Mucosa of descending colon (tissue), 3 donors: ENCODE measurements around the gene NECTIN2. TPM values are rescaled to one million over a fixed set of nuclear protein-coding genes. Genes with fewer than 3 reads are reported as not detected.

Experiments used
- ATAC-seq: fragments of 200-7000 bp; cut with Tn5 transposase; one replicate; pipeline ENCODE4 v1.9.1; 2020; ENCODE audit warnings: mild to moderate bottlenecking, moderate library complexity
- DNase-seq, 3 donors: peaks; one replicate each; pipeline ENCODE4 v3.0.0-alpha.2; 2020
- H3K36me3 ChIP-seq: fragments of 200-600 bp; one replicate; pipeline ENCODE4 v1.8.0; 2021; ENCODE audit warnings: low read depth, mild to moderate bottlenecking
- H3K4me1 ChIP-seq: fragments of 200-600 bp; one replicate; pipeline ENCODE4 v1.8.0; 2021; ENCODE audit warnings: low read depth, mild to moderate bottlenecking
- H3K4me3 ChIP-seq: fragments of 200-600 bp; one replicate; pipeline ENCODE4 v1.8.0; 2021; ENCODE audit warnings: mild to moderate bottlenecking
- H3K9me3 ChIP-seq: fragments of 200-600 bp; one replicate; pipeline ENCODE4 v1.8.0; 2021; ENCODE audit warnings: mild to moderate bottlenecking
- intact Hi-C, 2 donors: fragments of 100-400 bp; cut with DNase I in 1 of 2; cut with micrococcal nuclease in 1 of 2; formaldehyde crosslinking; loops; one replicate each; pipeline versions ENCODE4 v1.11.0 to v1.11.1; 2022; cut with DNase I, micrococcal nuclease
- total RNA-seq, 3 donors: library from RNA; stranded (reverse); fragmentation: NEBNext Ultra II Directional in 2 of 3; extraction: Animal tissue kit (Norgen Biotek cat#: 25700) in 2 of 3; gene quantifications; one replicate each; pipeline versions ENCODE4 v1.2.1 to v1.2.4, GENCODE V29; 2021 to 2023
- TF ChIP-seq, protein P1 (sequence below): fragments of 200-600 bp; IDR thresholded peaks from one replicate; pipeline ENCODE4 v1.8.0; 2022; ENCODE audit warnings: antibody characterized with exemption, mild to moderate bottlenecking
- donor health status: DM: no; HTN: no; CAD: no; lungs with moderate emphysema.
- donor health status: DM: no; HTN: no; CAD: no.
- donor health status: DM: no; HTN: yes; CAD: no.

The NECTIN2 gene
- total RNA-seq, 3 donors from 2014 or later = 65.3 to 109 (median 98.8) TPM

DNA sequence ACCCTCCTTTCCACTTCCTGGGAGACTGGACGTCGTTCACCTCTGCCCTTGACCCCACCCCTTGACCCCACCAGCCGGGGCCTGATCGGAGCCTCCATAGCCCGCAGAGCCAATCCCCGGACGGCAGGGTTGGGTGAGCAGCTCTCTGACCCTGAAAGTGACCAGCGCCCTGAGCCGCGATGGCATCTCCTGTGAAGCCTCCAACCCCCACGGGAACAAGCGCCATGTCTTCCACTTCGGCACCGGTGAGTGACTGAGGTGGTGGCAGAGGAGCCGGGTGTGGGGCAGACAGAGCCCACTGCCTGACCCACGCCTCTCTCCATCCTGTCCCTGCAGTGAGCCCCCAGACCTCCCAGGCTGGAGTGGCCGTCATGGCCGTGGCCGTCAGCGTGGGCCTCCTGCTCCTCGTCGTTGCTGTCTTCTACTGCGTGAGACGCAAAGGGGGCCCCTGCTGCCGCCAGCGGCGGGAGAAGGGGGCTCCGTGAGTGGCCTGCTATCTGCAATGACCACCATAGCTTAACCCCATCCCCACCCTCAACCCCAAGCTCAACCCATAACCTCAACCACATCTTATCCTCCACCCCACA, 26.8 kb upstream of the NECTIN2 start:
- no peaks in the 10 kb centered on the region for H3K9me3 ChIP-seq
- no peak overlapping the region for H3K4me3 ChIP-seq
- intact Hi-C loops = no loop called here
- ATAC-seq (no peak), DNase-seq (no peak)
- H3K4me1 ChIP-seq = peaks cover 8% of the 10 kb centered on the region
- H3K36me3 ChIP-seq = no peaks in the 10 kb centered on the region
- TF ChIP-seq, protein P1, sequence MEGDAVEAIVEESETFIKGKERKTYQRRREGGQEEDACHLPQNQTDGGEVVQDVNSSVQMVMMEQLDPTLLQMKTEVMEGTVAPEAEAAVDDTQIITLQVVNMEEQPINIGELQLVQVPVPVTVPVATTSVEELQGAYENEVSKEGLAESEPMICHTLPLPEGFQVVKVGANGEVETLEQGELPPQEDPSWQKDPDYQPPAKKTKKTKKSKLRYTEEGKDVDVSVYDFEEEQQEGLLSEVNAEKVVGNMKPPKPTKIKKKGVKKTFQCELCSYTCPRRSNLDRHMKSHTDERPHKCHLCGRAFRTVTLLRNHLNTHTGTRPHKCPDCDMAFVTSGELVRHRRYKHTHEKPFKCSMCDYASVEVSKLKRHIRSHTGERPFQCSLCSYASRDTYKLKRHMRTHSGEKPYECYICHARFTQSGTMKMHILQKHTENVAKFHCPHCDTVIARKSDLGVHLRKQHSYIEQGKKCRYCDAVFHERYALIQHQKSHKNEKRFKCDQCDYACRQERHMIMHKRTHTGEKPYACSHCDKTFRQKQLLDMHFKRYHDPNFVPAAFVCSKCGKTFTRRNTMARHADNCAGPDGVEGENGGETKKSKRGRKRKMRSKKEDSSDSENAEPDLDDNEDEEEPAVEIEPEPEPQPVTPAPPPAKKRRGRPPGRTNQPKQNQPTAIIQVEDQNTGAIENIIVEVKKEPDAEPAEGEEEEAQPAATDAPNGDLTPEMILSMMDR = no peak

DNA sequence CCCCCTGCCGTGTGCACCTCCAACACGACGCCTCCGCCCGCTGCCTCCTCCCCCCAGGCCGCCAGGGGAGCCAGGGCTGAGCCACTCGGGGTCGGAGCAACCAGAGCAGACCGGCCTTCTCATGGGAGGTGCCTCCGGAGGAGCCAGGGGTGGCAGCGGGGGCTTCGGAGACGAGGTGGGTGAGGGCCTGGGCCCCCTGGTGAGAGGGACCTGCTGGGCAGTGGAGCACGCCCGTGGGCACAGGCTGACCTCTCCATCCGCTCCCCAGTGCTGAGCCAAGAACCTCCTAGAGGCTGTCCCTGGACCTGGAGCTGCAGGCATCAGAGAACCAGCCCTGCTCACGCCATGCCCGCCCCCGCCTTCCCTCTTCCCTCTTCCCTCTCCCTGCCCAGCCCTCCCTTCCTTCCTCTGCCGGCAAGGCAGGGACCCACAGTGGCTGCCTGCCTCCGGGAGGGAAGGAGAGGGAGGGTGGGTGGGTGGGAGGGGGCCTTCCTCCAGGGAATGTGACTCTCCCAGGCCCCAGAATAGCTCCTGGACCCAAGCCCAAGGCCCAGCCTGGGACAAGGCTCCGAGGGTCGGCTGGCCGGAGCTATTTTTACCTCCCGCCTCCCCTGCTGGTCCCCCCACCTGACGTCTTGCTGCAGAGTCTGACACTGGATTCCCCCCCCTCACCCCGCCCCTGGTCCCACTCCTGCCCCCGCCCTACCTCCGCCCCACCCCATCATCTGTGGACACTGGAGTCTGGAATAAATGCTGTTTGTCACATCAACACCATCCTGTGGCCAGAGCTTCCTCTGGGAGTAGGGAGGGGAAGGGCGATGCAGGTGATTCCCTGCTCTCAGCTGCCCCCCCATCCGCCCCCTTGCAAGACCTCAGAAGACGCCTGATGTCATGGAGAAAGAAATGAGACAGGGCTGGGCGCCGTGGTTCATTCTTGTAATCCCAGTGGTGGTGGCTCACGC, 25.2 kb upstream of the NECTIN2 start:
- TF ChIP-seq, protein P1 = no peak

DNA sequence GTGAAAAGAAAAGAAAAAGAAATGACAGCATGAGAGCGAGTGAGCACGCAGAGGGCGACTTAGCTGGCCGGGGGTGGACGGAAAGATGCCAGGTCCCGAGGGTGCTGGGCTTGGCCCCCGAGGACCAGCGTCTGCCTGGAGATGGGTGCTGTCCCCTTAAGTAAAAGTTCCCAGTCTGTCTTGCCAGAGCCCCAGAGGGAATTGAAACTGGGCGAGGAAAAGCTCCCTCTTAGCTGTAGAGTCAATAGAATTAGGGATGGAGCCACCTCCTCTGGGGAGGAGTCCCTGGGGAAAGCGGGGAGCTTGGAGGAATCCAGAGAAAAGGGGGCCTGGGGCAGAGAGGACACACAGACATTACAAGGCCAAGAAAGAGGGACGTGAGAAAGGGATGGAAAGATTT, 23.9 kb upstream of the NECTIN2 start:
- Histone ChIP-seq H3K4me3 (no peak overlapping the region), H3K4me1 (peaks cover 8% of the 10 kb centered on the region), H3K9me3 (no peaks in the 10 kb centered on the region), H3K36me3 (no peaks in the 10 kb centered on the region)
- DNase-seq (no peak), ATAC-seq (no peak)
- intact Hi-C loops = no loop called here
- TF ChIP-seq, protein P1 = no peak

More for the DNA sequence above, 25.2 kb upstream of the NECTIN2 start:
- H3K9me3 ChIP-seq = no peaks in the 10 kb centered on the region
- peaks cover 8% of the 10 kb centered on the region for H3K4me1 ChIP-seq
- H3K36me3 ChIP-seq = no peaks in the 10 kb centered on the region
- ATAC-seq (no peak), DNase-seq (peak in 1 of 3 donors; percentile 58)
- intact Hi-C loops = no loop called here
- no peak overlapping the region for H3K4me3 ChIP-seq

DNA sequence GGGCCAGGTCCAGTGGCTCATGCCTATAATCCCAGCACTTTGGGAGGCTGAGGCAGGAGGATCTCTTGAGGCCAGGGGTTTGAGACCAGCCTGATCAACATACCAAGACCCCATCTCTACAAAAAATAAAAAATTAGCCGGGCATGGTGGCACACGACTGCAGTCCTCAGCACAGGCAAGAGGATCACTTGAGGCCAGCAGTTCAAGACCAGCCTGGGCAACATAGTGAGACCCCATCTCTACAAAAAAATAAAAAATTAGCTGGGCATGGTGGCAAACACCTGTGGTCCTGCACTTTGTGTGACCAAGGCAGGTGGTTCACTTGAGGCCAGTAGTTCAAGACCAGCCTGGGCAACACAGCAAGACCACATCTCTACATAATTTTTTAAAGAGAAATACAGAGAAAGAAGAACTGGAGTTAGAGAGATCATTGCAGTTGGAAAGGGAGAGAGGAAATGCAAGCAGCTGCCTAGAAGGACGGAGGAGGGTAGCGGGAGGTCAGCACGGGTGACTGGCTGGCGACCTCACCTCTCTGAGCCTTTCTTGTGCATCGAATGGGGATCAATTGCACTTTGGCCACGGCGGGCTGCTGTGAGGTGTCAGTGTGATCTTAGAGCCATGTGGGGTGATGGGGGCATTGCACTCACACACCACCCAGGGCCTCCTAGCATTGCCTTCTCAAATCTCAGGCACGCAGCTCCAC, 23.3 kb upstream of the NECTIN2 start:
- Histone ChIP-seq H3K9me3 (no peaks in the 10 kb centered on the region), H3K36me3 (no peaks in the 10 kb centered on the region), H3K4me3 (no peak overlapping the region), H3K4me1 (peaks cover 8% of the 10 kb centered on the region)
- TF ChIP-seq, protein P1 = no peak
- ATAC-seq (no peak), DNase-seq (no peak)
- intact Hi-C loops = no loop called here

DNA sequence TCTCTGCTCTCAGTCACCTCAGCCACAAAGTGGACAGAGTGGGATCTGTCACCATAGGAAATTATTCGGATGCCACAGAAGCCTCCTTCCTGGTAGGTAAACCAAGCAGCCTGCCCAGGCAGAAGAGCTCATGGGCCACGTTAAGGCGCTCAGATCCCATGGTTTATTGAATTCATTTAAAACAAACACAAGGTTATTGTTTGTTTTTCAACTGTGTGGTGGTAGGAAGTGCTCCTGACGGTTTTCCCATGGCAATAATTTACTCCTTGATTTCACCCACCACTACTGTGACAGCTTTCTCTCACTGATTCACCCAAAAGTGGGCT, 22.8 kb upstream of the NECTIN2 start:
- H3K4me1 ChIP-seq = peaks cover 5% of the 10 kb centered on the region
- DNase-seq (no peak), ATAC-seq (peak; percentile 46)
- no peaks in the 10 kb centered on the region for H3K9me3 ChIP-seq
- no peaks in the 10 kb centered on the region for H3K36me3 ChIP-seq
- H3K4me3 ChIP-seq = no peak overlapping the region
- TF ChIP-seq, protein P1 = no peak
- intact Hi-C loops = no loop called here
